Measurements from ENCODE around the gene PCDHA1. TPM values are rescaled to one million over a fixed set of nuclear protein-coding genes. Genes with fewer than 3 reads are reported as not detected.

PCDHA1 gene
- total and polyA plus RNA-seq, 9 of the 15 experiments (the other 6 are each of a cell fraction or from before 2014, with no cell fraction given) = not detected

DNA sequence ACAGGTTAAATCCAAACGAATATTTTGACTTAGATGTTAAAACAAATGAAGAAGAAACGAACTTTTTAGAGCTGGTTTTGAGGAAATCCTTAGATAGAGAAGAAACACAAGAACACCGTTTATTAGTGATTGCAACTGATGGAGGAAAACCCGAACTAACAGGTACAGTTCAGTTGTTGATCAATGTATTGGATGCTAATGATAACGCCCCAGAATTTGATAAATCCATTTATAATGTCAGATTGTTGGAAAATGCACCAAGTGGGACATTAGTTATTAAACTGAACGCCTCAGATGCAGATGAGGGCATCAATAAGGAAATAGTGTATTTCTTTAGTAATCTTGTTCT, 36.3 kb downstream of the PCDHA1 start:
- no peak overlapping the region for H2AFZ ChIP-seq (ENCODE audit: low read depth, low read length)
- intact Hi-C loops (cut with micrococcal nuclease) = no loop called here
- CTCF ChIA-PET (ENCODE audit: low intra/inter-chr PET ratio) = no interaction called here
- TF ChIP-seq, protein P1, sequence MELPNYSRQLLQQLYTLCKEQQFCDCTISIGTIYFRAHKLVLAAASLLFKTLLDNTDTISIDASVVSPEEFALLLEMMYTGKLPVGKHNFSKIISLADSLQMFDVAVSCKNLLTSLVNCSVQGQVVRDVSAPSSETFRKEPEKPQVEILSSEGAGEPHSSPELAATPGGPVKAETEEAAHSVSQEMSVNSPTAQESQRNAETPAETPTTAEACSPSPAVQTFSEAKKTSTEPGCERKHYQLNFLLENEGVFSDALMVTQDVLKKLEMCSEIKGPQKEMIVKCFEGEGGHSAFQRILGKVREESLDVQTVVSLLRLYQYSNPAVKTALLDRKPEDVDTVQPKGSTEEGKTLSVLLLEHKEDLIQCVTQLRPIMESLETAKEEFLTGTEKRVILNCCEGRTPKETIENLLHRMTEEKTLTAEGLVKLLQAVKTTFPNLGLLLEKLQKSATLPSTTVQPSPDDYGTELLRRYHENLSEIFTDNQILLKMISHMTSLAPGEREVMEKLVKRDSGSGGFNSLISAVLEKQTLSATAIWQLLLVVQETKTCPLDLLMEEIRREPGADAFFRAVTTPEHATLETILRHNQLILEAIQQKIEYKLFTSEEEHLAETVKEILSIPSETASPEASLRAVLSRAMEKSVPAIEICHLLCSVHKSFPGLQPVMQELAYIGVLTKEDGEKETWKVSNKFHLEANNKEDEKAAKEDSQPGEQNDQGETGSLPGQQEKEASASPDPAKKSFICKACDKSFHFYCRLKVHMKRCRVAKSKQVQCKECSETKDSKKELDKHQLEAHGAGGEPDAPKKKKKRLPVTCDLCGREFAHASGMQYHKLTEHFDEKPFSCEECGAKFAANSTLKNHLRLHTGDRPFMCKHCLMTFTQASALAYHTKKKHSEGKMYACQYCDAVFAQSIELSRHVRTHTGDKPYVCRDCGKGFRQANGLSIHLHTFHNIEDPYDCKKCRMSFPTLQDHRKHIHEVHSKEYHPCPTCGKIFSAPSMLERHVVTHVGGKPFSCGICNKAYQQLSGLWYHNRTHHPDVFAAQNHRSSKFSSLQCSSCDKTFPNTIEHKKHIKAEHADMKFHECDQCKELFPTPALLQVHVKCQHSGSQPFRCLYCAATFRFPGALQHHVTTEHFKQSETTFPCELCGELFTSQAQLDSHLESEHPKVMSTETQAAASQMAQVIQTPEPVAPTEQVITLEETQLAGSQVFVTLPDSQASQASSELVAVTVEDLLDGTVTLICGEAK (IDR thresholded peaks at IDR 0.05) = no peak
- TF ChIP-seq, protein P1 (CRISPR knock-in tag; IDR thresholded peaks at IDR 0.05) = no peak
- TF ChIP-seq, protein P2, sequence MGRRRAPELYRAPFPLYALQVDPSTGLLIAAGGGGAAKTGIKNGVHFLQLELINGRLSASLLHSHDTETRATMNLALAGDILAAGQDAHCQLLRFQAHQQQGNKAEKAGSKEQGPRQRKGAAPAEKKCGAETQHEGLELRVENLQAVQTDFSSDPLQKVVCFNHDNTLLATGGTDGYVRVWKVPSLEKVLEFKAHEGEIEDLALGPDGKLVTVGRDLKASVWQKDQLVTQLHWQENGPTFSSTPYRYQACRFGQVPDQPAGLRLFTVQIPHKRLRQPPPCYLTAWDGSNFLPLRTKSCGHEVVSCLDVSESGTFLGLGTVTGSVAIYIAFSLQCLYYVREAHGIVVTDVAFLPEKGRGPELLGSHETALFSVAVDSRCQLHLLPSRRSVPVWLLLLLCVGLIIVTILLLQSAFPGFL (CRISPR knock-in tag; IDR thresholded peaks at IDR 0.05) = no peak
- no peak for TF ChIP-seq CHCHD3 (CRISPR knock-in tag; IDR thresholded peaks at IDR 0.05)
- TF ChIP-seq, protein P3, sequence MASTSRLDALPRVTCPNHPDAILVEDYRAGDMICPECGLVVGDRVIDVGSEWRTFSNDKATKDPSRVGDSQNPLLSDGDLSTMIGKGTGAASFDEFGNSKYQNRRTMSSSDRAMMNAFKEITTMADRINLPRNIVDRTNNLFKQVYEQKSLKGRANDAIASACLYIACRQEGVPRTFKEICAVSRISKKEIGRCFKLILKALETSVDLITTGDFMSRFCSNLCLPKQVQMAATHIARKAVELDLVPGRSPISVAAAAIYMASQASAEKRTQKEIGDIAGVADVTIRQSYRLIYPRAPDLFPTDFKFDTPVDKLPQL (IDR thresholded peaks at IDR 0.05; ENCODE audit: extremely low read depth, insufficient read length) = no peak
- TF ChIP-seq, protein P4, sequence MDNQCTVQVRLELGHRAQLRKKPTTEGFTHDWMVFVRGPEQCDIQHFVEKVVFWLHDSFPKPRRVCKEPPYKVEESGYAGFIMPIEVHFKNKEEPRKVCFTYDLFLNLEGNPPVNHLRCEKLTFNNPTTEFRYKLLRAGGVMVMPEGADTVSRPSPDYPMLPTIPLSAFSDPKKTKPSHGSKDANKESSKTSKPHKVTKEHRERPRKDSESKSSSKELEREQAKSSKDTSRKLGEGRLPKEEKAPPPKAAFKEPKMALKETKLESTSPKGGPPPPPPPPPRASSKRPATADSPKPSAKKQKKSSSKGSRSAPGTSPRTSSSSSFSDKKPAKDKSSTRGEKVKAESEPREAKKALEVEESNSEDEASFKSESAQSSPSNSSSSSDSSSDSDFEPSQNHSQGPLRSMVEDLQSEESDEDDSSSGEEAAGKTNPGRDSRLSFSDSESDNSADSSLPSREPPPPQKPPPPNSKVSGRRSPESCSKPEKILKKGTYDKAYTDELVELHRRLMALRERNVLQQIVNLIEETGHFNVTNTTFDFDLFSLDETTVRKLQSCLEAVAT (IDR thresholded peaks at IDR 0.05) = no peak

More for the DNA sequence above, 36.3 kb downstream of the PCDHA1 start:
- Histone ChIP-seq H3K27me3 (ENCODE audit: control insufficient read depth in 2 of 2, insufficient read depth in 2 of 2, low read length in 2 of 2) (no peaks in the 10 kb centered on the region), H3K4me2 (ENCODE audit: insufficient read depth, low read length) (no peak overlapping the region), H3K9me1 (ENCODE audit: control insufficient read depth, insufficient read depth, low read length) (no peaks in the 10 kb centered on the region), H3K9me3 (replicated peaks; ENCODE audit: control insufficient read depth, insufficient read depth, low read depth, low read length) (no peaks in the 10 kb centered on the region; the same call in 1 of the 2 replicates), H3K9ac (ENCODE audit: insufficient read depth in 1 of 2, low read depth in 2 of 2, low read length in 2 of 2) (no peak overlapping the region), H3K36me3 (ENCODE audit: control insufficient read depth, insufficient read depth, low read length) (no peaks in the 10 kb centered on the region), H4K20me1 (replicated peaks; ENCODE audit: control insufficient read depth, insufficient read depth, low read length) (no peaks in the 10 kb centered on the region), H3K79me2 (ENCODE audit: control insufficient read depth, insufficient read depth, low read length) (no peaks in the 10 kb centered on the region), H3K4me1 (replicated peaks in 1 of 2; ENCODE audit: control insufficient read depth in 2 of 2, insufficient read depth in 2 of 2, low read length in 2 of 2) (peaks cover 0 to 15% of the 10 kb centered on the region in 2 experiments; a peak in 2 of 5 replicates), H3K4me3 (no peak overlapping the region), H3K27ac (ENCODE audit: extremely low read depth, low read depth, low read length) (no peak overlapping the region)
- FAIRE-seq = no peak
- in situ Hi-C loops (cut with MboI) = no loop called here
- BruUV-seq (replicated peaks) = no TSS peak
- POLR2A ChIA-PET = no interaction called here
- ATAC-seq = no peak
- 2% methylated on average over 6 of the region's 6 CpGs for WGBS (ENCODE audit: insufficient coverage, low coverage, missing lambda C conversion rate)
- no peak for DNase-seq (ENCODE audit: extremely low read depth in 1 of 4, low spot score in 3 of 4)

Measured in K562 (cell line).